ENCODE measurements around the gene NDUFB7.
"Not testable (repeated sequence)": the region's sequence is repeated elsewhere in the genome, so short reads cannot be mapped to it uniquely, and the experiment has no call there.

NDUFB7 gene

DNA sequence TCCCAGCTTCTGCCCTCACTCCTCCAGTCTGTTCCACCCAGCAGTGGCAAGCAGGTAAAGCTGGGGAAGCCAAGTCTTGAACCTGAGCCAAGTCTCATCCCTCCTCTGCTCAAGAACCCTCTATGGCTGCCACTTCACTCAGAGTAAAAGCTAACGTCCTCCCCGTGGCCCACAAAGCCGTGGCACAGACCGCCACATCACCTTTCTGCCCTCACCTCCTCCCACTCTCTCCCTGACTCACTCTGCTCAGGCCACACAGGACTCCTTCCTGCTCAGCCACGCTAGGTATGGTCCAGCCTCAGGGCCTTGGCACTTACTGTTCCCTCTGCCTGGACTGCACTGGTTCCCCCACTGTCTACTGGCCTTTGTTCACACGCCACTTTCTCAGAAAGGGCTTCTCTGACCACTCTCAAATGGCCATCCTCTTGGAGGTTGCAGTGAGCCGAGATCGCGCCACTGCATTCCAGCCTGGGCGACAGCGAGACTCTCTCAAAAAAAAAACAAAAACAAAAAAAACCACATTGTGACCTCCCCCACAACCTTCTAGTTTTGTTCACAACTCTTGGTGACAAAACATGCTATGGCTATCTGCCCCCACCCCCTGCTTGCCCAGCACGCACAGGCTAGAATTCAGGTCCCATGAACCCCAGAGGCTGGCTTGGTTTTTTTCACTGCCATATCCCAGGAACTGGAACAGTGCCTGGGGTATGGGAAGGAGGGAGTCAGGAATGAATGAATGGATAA is 15.8 kb downstream of the NDUFB7 start:
- no peak for DNase-seq (ENCODE audit: low spot score)
- TF ChIP-seq, protein P1, sequence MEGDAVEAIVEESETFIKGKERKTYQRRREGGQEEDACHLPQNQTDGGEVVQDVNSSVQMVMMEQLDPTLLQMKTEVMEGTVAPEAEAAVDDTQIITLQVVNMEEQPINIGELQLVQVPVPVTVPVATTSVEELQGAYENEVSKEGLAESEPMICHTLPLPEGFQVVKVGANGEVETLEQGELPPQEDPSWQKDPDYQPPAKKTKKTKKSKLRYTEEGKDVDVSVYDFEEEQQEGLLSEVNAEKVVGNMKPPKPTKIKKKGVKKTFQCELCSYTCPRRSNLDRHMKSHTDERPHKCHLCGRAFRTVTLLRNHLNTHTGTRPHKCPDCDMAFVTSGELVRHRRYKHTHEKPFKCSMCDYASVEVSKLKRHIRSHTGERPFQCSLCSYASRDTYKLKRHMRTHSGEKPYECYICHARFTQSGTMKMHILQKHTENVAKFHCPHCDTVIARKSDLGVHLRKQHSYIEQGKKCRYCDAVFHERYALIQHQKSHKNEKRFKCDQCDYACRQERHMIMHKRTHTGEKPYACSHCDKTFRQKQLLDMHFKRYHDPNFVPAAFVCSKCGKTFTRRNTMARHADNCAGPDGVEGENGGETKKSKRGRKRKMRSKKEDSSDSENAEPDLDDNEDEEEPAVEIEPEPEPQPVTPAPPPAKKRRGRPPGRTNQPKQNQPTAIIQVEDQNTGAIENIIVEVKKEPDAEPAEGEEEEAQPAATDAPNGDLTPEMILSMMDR (IDR thresholded peaks at IDR 0.05; ENCODE audit: extremely low read depth, missing control alignments), result no peak

DNA sequence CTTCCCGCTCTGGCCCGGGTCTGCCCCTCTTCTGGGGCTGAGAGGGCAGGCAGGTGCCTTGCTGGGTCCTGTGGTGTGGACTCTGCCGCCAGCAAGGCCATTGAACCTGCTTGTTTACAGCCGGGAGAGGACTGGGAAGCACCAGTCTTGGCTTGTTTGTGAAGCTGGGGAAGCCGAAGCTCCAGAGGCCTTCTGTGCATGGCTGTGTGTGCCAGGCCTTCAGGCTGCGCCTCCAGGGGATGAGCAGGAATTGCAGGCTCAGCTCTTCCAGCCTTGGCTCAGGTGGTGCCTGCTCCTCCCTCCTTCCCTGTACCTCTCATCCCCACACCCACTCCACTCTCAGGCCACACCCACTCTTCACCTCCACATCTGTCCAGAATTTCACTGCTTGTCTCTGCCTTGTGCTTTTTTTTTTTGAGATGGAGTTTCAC is 17.5 kb downstream of the NDUFB7 start:
- no peak for DNase-seq (ENCODE audit: low spot score)
- TF ChIP-seq, protein P1 (IDR thresholded peaks at IDR 0.05; ENCODE audit: extremely low read depth, missing control alignments), result no peak

DNA sequence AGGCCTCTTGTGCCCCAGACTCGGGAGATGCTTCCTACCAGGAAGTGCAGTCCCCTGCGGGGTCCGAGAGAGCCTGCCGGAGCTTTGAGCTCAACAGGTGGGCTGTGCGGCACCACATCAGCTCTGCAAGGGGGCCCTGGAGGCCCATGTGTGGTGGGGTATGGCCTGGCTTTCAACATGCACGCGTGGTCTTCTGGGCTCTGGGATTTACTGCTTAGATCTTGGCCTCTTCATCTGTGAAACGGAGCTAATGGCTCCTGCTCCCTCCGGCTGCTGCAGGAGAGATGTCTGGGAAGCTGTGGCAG is 18.0 kb downstream of the NDUFB7 start:
- TF ChIP-seq, protein P1 (IDR thresholded peaks at IDR 0.05; ENCODE audit: extremely low read depth, missing control alignments), result no peak
- no peak for DNase-seq (ENCODE audit: low spot score)

DNA sequence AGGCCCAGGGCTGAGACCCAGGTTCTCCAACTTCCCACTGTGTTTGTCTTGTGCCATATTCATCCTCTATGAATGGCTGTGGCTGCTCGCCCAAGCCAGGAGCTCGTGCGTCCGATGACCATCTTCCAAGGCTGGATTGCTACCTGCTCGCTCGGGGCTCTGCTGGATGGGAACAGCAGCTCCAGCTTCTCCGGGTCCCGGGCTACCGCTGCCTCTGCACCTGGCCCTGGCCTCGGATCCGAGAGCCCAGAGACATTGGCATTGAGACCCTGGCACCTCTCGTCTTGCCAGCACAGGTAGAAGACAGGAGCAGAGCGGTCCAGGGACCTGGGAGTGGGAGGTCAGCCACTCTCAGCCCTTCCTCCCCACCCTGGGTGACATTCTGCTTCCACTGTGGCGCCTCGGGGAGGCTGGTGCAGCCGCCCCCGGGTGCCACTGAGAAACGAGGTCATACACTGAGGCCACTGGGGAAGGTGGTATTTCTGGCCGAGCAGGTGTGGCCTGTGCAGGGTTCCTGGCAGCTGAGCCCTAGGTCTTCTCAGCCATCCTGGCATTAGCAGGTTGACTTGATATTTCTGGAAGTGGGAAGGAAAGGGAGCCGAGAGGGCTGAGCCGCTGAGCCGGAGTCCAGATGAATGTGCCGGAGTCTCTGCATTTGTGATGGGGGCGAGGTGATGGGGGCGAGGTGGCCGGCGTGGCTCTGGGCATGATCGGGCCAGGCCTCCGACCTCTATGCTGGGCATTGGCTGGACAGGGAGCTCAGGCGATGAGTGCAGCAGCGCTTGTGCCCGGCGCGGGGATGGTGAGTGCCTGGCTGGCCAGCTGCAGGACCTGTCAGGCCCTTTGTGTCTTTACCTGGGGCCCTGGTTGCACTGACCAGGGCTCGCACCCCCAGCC is 18.6 kb downstream of the NDUFB7 start:
- TF ChIP-seq, protein P1 (IDR thresholded peaks at IDR 0.05; ENCODE audit: extremely low read depth, missing control alignments), result no peak
- DNase-seq (ENCODE audit: low spot score), result no peak

DNA sequence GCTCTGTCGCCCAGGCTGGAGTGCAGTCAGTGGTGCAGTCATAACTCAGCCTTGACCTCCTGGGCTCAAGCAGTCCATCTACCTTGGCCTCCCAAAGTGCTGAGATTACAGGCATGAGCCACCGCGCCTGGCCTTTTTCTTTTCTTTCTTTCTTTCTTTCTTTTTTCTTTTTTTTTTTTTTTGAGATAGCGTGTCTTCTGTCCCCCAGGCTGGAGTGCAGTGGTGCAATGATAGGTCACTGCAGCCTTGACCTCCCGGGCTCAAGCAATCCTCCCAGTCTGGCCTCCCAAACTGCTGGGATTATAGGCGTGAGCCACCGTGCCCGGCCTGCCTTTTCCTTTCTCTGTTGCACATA is 19.9 kb downstream of the NDUFB7 start:
- not testable (repeated sequence) for DNase-seq (ENCODE audit: low spot score)

DNA sequence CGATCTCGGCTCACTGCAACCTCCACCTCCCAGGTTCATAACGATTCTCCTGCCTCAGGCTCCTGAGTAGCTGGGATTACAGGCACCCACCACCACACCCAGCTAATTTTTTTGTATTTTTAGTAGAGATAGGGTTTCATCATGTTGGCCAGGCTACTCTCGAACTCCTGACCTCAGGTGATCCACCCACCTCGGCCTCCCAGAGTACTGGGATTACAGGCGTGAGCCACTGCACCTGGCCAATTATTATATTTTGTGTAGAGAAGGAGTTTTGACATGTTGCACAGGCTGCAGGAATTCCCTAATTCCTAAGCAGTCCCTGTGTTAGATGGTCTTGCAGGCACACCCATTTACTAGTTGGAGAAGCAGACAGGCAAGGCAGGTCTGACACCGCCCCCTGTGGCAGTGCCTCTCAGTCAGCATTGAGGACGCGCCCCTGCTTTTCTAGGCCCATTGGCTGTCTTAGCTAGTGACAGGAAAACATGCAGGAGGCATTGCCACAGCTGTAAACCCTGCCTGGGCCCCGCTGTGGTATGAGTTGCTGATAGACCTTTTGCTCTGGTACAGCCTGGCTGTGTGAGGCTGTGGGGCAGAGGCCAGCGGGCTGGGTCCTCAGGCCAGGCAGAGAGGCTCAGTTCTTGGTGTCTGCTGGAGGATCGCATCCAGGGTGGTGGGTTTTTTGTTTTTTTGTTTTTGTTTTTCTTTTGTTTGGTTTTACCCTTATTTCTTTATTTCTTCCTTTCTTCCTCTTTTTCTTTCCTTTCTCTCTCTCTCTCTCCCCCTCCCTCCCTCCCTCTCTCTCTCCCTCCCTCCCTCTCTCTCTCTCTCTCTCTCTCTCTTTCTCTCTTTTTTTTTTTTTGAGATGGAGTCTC is 20.5 kb downstream of the NDUFB7 start:
- peak; percentile 74 for DNase-seq (ENCODE audit: low spot score)
- TF ChIP-seq, protein P1 (IDR thresholded peaks at IDR 0.05; ENCODE audit: extremely low read depth, missing control alignments), result peak; percentile 47

DNA sequence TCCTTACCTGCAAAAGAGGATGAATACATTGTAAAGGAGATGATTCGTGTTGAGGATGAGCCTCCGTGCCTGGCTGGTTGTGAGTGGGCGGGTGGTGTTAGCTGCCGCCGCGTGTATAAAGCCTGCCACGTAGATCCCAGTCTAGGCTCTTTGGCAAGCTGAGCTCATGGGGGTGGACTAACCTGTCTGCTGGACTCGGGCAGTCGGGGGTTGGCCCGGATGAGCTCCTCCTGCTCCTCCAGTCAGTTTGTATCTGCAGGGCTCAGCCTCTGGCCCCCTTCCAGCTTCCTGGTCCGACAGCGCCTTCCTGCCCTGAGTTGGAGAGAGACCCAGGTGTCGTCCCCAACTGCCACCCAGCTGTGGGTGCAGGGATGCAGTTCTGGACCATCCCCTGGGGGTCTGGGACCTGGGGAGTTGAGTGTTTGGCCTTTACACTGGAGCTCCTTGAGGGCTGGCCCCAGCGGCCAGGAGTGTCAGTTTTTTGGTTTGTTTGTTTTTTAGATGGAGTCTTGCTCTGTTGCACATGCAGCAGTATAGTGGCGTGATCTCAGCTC is 21.6 kb downstream of the NDUFB7 start:
- TF ChIP-seq, protein P1 (IDR thresholded peaks at IDR 0.05; ENCODE audit: extremely low read depth, missing control alignments), result no peak
- peak; percentile 49 for DNase-seq (ENCODE audit: low spot score)

Measured in GM20000 (cell line).